Measurements from ENCODE around the gene CYP8B1.

GRCh38 chr3:42887084-42887483, 11.4 kb upstream of the CYP8B1 start:
- peak in 1 of 3 experiments; percentile 6 for TF ChIP-seq CTCF (IDR thresholded peaks at IDR 0.05)
- no peak for TF ChIP-seq POLR2AphosphoS5 (IDR thresholded peaks at IDR 0.05; ENCODE audit: insufficient read depth in 1 of 2, low read depth in 1 of 2)
